Right lobe of liver (tissue), 6 donors: ENCODE results near the gene JAM2. TPM values are rescaled to one million over a fixed set of nuclear protein-coding genes. Genes with fewer than 3 reads are reported as not detected.

ENCODE experiments used
- ATAC-seq, 4 donors: fragments of 200-7000 bp; cut with Tn5 transposase; one replicate each; pipeline ENCODE4 v1.9.1; 2020; ENCODE audit warnings: mild to moderate bottlenecking in 4 of 4, moderate library complexity in 4 of 4
- DNase-seq, 3 donors: peaks; one replicate each; pipeline ENCODE4 v3.0.0-alpha.2; 2020
- H3K27ac ChIP-seq, 3 donors: fragments of 200-600 bp; one replicate each; pipeline ENCODE4 v1.8.0; 2022
- H3K27me3 ChIP-seq, 2 donors: fragments of 200-600 bp; one replicate each; pipeline ENCODE4 v1.8.0; 2022
- H3K36me3 ChIP-seq, 4 donors: fragments of 200-600 bp; sonication (generic) in 1 of 4; one replicate each; pipeline versions ENCODE4 v1.5.1 to v1.8.0; 2017 to 2022; ENCODE audit warnings: control low read depth in 1 of 4
- H3K4me1 ChIP-seq, 4 donors: fragments of 200-600 bp; sonication (generic) in 1 of 4; one replicate each; pipeline versions ENCODE4 v1.5.1 to v1.8.0; 2017 to 2022; ENCODE audit warnings: control low read depth in 1 of 4
- H3K4me3 ChIP-seq, 3 donors: fragments of 200-600 bp; one replicate each; pipeline ENCODE4 v1.8.0; 2022
- H3K9me3 ChIP-seq, 4 donors: fragments of 200-600 bp; sonication (generic) in 1 of 4; one replicate each; pipeline versions ENCODE4 v1.5.1 to v1.8.0; 2017 to 2022; ENCODE audit warnings: control low read depth in 1 of 4
- CTCF ChIP-seq, 4 donors: fragments of 200-600 bp in 3 of 4; fragments of 450-650 bp in 1 of 4; IDR thresholded peaks; one replicate each; pipeline versions ENCODE4 v1.5.1 to v1.8.0; 2016 to 2022; ENCODE audit warnings: antibody characterized with exemption in 4 of 4, mild to moderate bottlenecking in 2 of 4
- POLR2A ChIP-seq: fragments of 450-650 bp; IDR thresholded peaks from one replicate; pipeline ENCODE4 v1.6.1; 2017; ENCODE audit warnings: antibody characterized with exemption, mild to moderate bottlenecking
- WGBS: methylation state at CpG from one replicate; pipeline ENCODE4 v1.1.6; 2018; ENCODE audit warnings: low coverage, low lambda C conversion rate; ENCODE audit not compliant: insufficient coverage; ENCODE audit errors: missing lambda C conversion rate; 5-methylcytosine and 5-hydroxymethylcytosine counted together
- intact Hi-C, 2 donors: fragments of 100-400 bp; cut with DNase I; formaldehyde crosslinking; loops; one replicate each; pipeline versions ENCODE4 v1.11.2 to v1.14.1; 2022
- total RNA-seq, 6 experiments: library from RNA; depleted of rRNA in 2 of 6; stranded (reverse); fragments of >200 nt in 2 of 6; fragmentation: NEBNext Ultra II Directional in 3 of 6; extraction: Animal tissue kit (Norgen Biotek cat#: 25700) in 3 of 6; gene quantifications; one replicate each; pipeline versions ENCODE4 v1.1.0 to v1.2.4, GENCODE V29; 2016 to 2023
- donor health status: DM: no; HTN: yes; CAD: no.
- donor health status: DM: no; HTN: no; CAD: no.
- donor health status: DM: no; HTN: no; CAD: no.
- donor health status: DM: no; HTN: yes; CAD: no.
- donor health status: DM: no; HTN: yes; CAD: no.

The JAM2 gene
- total RNA-seq, 6 experiments from 2014 or later: 1.3 to 2.9 (median 2.0) TPM

DNA sequence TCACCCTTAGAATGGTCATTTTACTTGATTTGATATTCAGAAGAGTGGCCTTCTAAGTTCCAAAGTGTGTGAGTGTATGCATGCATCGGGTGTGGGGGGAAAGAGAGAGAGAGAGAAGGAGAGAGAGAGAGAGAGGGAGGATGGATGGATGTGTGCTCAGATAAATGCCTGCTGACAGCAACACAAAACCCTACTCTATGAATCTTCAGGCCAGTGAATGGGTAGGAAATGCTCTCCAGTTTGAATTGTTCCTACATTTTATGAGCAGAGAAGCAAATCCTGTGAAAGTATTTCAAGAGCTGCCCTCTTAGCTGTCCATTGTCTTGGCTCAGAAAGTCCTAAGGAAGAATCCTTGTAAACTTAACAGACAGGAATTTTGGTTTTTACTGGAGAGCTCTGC, 7.4 kb downstream of the JAM2 start:
- ATAC-seq (no peak), DNase-seq (no peak)
- WGBS: 38% methylated on average over 1 of the region's 1 CpG
- no peaks in the 10 kb centered on the region for H3K4me1 ChIP-seq
- no peak for TF ChIP-seq POLR2A
- TF ChIP-seq CTCF (IDR thresholded peaks at IDR 0.05): no peak
- H3K36me3 ChIP-seq: no peaks in the 10 kb centered on the region
- H3K27ac ChIP-seq: no peak overlapping the region
- no peaks in the 10 kb centered on the region for H3K27me3 ChIP-seq
- H3K4me3 ChIP-seq: no peak overlapping the region
- intact Hi-C loops: no loop called here
- no peaks in the 10 kb centered on the region for H3K9me3 ChIP-seq

DNA sequence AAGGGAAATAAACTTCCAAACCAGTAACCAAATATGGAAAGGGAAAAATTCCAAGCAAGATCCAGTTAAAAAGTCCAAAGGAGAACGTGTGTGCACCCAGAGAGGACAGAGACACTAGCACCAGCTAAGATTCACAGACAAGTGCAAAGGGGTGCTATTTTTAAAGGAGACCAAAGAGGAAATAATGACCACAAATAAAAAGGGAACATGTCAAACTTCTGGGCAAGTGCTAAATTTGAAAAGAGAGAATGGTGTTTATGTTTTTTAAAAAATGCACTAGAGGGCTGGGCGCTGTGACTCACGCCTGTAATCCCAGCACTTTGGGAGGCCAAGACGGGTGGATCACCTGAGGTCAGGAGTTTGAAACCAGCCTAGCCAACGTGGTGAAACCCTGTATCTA, 8.6 kb downstream of the JAM2 start:
- no peaks in the 10 kb centered on the region for H3K4me1 ChIP-seq
- no peaks in the 10 kb centered on the region for H3K9me3 ChIP-seq
- no peaks in the 10 kb centered on the region for H3K27me3 ChIP-seq
- no peaks in the 10 kb centered on the region for H3K36me3 ChIP-seq
- DNase-seq (no peak), ATAC-seq (no peak)
- WGBS: 44% methylated on average over 5 of the region's 5 CpGs
- no peak overlapping the region for H3K4me3 ChIP-seq
- TF ChIP-seq CTCF (IDR thresholded peaks at IDR 0.05): no peak
- intact Hi-C loops: no loop called here
- H3K27ac ChIP-seq: no peak overlapping the region

DNA sequence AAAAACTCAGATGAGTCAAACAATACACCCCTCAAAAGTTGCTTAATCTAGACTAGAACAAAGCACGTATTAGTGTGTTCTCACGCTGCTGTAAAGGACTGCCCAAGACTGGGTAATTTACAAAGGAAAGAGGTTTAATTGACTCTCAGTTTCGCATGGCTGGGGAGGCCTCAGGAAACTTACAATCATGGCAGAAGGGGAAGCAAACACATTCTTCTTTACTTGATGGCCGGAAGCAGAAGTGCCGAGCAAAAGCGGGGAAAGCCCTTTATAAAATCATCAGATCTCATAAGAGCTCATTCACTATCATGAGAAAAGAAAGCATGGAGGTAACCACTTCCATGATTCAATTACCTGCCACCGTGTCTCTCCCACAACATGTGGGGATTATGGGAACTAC, 10.1 kb downstream of the JAM2 start:
- no peaks in the 10 kb centered on the region for H3K27me3 ChIP-seq
- H3K9me3 ChIP-seq: no peaks in the 10 kb centered on the region
- H3K4me1 ChIP-seq: no peaks in the 10 kb centered on the region
- TF ChIP-seq CTCF (IDR thresholded peaks at IDR 0.05): no peak
- TF ChIP-seq POLR2A: no peak
- no peaks in the 10 kb centered on the region for H3K36me3 ChIP-seq
- ATAC-seq (no peak), DNase-seq (no peak)
- intact Hi-C loops: no loop called here
- WGBS: 62% methylated on average over 6 of the region's 7 CpGs
- no peak overlapping the region for H3K27ac ChIP-seq
- no peak overlapping the region for H3K4me3 ChIP-seq

- no peaks in the 10 kb centered on the region for H3K27me3 ChIP-seq
- ATAC-seq (no peak), DNase-seq (no peak)
- H3K27ac ChIP-seq: no peak overlapping the region
- 78% methylated on average over 2 of the region's 2 CpGs for WGBS
- no peaks in the 10 kb centered on the region for H3K36me3 ChIP-seq
- no peak for TF ChIP-seq POLR2A
- TF ChIP-seq CTCF (IDR thresholded peaks at IDR 0.05): no peak
- intact Hi-C loops: no loop called here
- no peaks in the 10 kb centered on the region for H3K4me1 ChIP-seq
- no peak overlapping the region for H3K4me3 ChIP-seq
- no peaks in the 10 kb centered on the region for H3K9me3 ChIP-seq
These were observed 17.4 kb downstream of the JAM2 start for GRCh38 chr21:25656412-25656811.

DNA sequence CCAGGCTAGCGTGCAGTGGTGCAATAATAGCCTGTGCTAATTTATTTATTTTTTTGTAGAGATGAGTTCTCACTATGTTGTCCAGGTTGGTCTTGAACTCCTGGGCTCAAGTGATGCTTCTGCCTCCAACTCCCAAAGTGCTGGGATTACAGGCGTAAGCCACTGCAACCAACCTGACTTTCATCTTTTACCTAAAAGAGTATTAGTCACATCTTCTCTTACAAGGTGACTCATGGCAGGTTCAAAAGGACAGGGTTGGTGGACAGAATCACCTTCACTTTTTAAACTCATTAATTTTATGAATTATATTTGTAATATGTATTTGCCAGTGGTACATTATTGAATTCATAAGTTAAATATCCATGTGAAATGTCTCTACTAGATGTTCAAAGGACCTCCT, 18.1 kb downstream of the JAM2 start:
- no peak overlapping the region for H3K27ac ChIP-seq
- TF ChIP-seq CTCF (IDR thresholded peaks at IDR 0.05) (no peak), POLR2A (no peak)
- H3K36me3 ChIP-seq: no peaks in the 10 kb centered on the region
- no peaks in the 10 kb centered on the region for H3K27me3 ChIP-seq
- ATAC-seq (no peak), DNase-seq (no peak)
- no peaks in the 10 kb centered on the region for H3K4me1 ChIP-seq
- 89% methylated on average over 2 of the region's 2 CpGs for WGBS
- H3K4me3 ChIP-seq: no peak overlapping the region
- no peaks in the 10 kb centered on the region for H3K9me3 ChIP-seq
- intact Hi-C loops: no loop called here
